Measurements from ENCODE around the gene ANKS1A. TPM values are rescaled to one million over a fixed set of nuclear protein-coding genes. Genes with fewer than 3 reads are reported as not detected.

ANKS1A gene
- total RNA-seq, 1 donor from 2014 or later, result 48.1 TPM

- Histone ChIP-seq H3K9me3 (no peaks in the 10 kb centered on the region), H3K36me3 (peaks cover 20% of the 10 kb centered on the region), H3K27ac (peak overlapping the region; percentile 87), H3K27me3 (ENCODE audit: low read depth) (no peaks in the 10 kb centered on the region), H3K4me3 (no peak overlapping the region), H3K4me1 (peaks cover 89% of the 10 kb centered on the region)
- DNase-seq (no peak), ATAC-seq (peak; percentile 13 to 26)
- intact Hi-C loops (cut with DNase I), result no loop called here
- no peak for TF ChIP-seq CTCF (IDR thresholded peaks at IDR 0.05)
Observed at GRCh38 chr6:35047265-35048011, 158.4 kb downstream of the ANKS1A start.

- intact Hi-C loops (cut with DNase I), result no loop called here
- ATAC-seq, result peak in 1 of 2 donors; percentile 24
- no peak for TF ChIP-seq CTCF (IDR thresholded peaks at IDR 0.05)
- Histone ChIP-seq H3K4me3 (peak overlapping the region; percentile 25), H3K9me3 (no peaks in the 10 kb centered on the region), H3K27me3 (ENCODE audit: low read depth) (no peaks in the 10 kb centered on the region), H3K27ac (peak overlapping the region; percentile 87), H3K4me1 (peaks cover 89% of the 10 kb centered on the region), H3K36me3 (peaks cover 19% of the 10 kb centered on the region)
- no peak for DNase-seq
Observed at GRCh38 chr6:35048031-35048613, 159.1 kb downstream of the ANKS1A start.

- intact Hi-C loops (cut with DNase I), result no loop called here
- no peaks in the 10 kb centered on the region for H3K9me3 ChIP-seq
- peaks cover 21% of the 10 kb centered on the region for H3K36me3 ChIP-seq
- peaks cover 86% of the 10 kb centered on the region for H3K4me1 ChIP-seq
- peak overlapping the region; percentile 25 for H3K4me3 ChIP-seq
- TF ChIP-seq CTCF (IDR thresholded peaks at IDR 0.05), result peak; percentile 21
- DNase-seq, result no peak
- ATAC-seq, result peak; percentile 23 to 48
- no peaks in the 10 kb centered on the region for H3K27me3 ChIP-seq (ENCODE audit: low read depth)
- peak overlapping the region; percentile 87 for H3K27ac ChIP-seq
Observed at GRCh38 chr6:35048631-35049083, 159.6 kb downstream of the ANKS1A start.

GRCh38 chr6:35049156-35049735 is 160.2 kb downstream of the ANKS1A start:
- no peak overlapping the region for H3K4me3 ChIP-seq
- H3K36me3 ChIP-seq, result peaks cover 26% of the 10 kb centered on the region
- intact Hi-C loops (cut with DNase I), result no loop called here
- H3K27ac ChIP-seq, result peak overlapping the region; percentile 87
- no peak for TF ChIP-seq CTCF (IDR thresholded peaks at IDR 0.05)
- ATAC-seq (no peak), DNase-seq (no peak)
- no peaks in the 10 kb centered on the region for H3K9me3 ChIP-seq
- no peaks in the 10 kb centered on the region for H3K27me3 ChIP-seq (ENCODE audit: low read depth)
- H3K4me1 ChIP-seq, result peaks cover 80% of the 10 kb centered on the region

GRCh38 chr6:35049900-35050756 is 161.1 kb downstream of the ANKS1A start:
- Histone ChIP-seq H3K9me3 (no peaks in the 10 kb centered on the region), H3K27me3 (ENCODE audit: low read depth) (no peaks in the 10 kb centered on the region), H3K4me1 (peaks cover 72% of the 10 kb centered on the region), H3K27ac (peak overlapping the region; percentile 87), H3K36me3 (peaks cover 35% of the 10 kb centered on the region), H3K4me3 (no peak overlapping the region)
- ATAC-seq, result peak; percentile 27 to 43
- TF ChIP-seq CTCF (IDR thresholded peaks at IDR 0.05), result no peak
- intact Hi-C loops (cut with DNase I), result no loop called here
- no peak for DNase-seq
